Endodermal cell (in vitro differentiated cells): ENCODE measurements around the gene OR7G2. TPM values are rescaled to one million over a fixed set of nuclear protein-coding genes. Genes with fewer than 3 reads are reported as not detected.

Experiments used
- DNase-seq: peaks from one replicate; pipeline ENCODE4 v3.0.0-alpha.2; 2017
- H3K27ac ChIP-seq: 2 replicates; pipeline ENCODE4 v1.5.1; 2013; ENCODE audit warnings: mild to moderate bottlenecking, low read depth, low read length, moderate library complexity
- H3K27me3 ChIP-seq: 2 replicates; pipeline ENCODE4 v1.6.1; 2013; ENCODE audit warnings: mild to moderate bottlenecking, low read length, moderate library complexity; ENCODE audit not compliant: insufficient read depth, control insufficient read depth, poor library complexity, severe bottlenecking
- H3K36me3 ChIP-seq: 2 replicates; pipeline ENCODE4 v1.7.0; 2013; ENCODE audit warnings: mild to moderate bottlenecking, low read length, moderate library complexity; ENCODE audit not compliant: control insufficient read depth, insufficient read depth
- H3K4me1 ChIP-seq: one replicate; pipeline ENCODE4 v1.7.0; 2013; ENCODE audit warnings: low read length; ENCODE audit not compliant: control insufficient read depth, insufficient read depth
- H3K4me3 ChIP-seq: 2 replicates; pipeline ENCODE4 v1.5.1; 2013; ENCODE audit warnings: mild to moderate bottlenecking, low read length, moderate library complexity
- H3K9ac ChIP-seq: 2 replicates; pipeline ENCODE4 v1.6.1; 2013; ENCODE audit warnings: mild to moderate bottlenecking, low read length, moderate library complexity; ENCODE audit not compliant: poor library complexity, severe bottlenecking; ENCODE audit errors: extremely low read depth
- H3K9me3 ChIP-seq: 2 replicates; pipeline ENCODE4 v1.6.1; 2013; ENCODE audit warnings: mild to moderate bottlenecking, low read length, moderate library complexity; ENCODE audit not compliant: control insufficient read depth
- H3K27ac Mint-ChIP-seq: 2 replicates; pipeline ENCODE4 v1.8.0; 2020; ENCODE audit warnings: mixed read lengths
- H3K27me3 Mint-ChIP-seq: 2 replicates; pipeline ENCODE4 v1.8.0; 2021; ENCODE audit warnings: mild to moderate bottlenecking, mixed read lengths; ENCODE audit not compliant: insufficient read depth
- H3K36me3 Mint-ChIP-seq: 2 replicates; pipeline ENCODE4 v1.8.0; 2020; ENCODE audit warnings: low read depth, mixed read lengths
- H3K4me1 Mint-ChIP-seq: 2 replicates; pipeline ENCODE4 v1.8.0; 2020; ENCODE audit warnings: mixed read lengths
- H3K4me3 Mint-ChIP-seq: 2 replicates; pipeline ENCODE4 v1.8.0; 2020; ENCODE audit warnings: mild to moderate bottlenecking, moderate library complexity, mixed read lengths
- H3K9me3 Mint-ChIP-seq: 2 replicates; pipeline ENCODE4 v1.8.0; 2020; ENCODE audit warnings: mild to moderate bottlenecking, mixed read lengths
- WGBS, 2 experiments: methylation state at CpG; one replicate each; pipeline versions ENCODE4 v1.1.5 to v1.1.7; 2013; ENCODE audit warnings: missing lambda C conversion rate in 2 of 2, mixed read lengths in 1 of 2; ENCODE audit not compliant: insufficient coverage in 1 of 2, insufficient read length in 1 of 2; 5-methylcytosine and 5-hydroxymethylcytosine counted together
- total RNA-seq, 2 donors: library from RNA; stranded (reverse); fragmentation: NEBNext Ultra II Directional in 1 of 2; extraction: Animal tissue kit (Norgen Biotek cat#: 25700) in 1 of 2; gene quantifications; 2 replicates in 1 of 2; 3 replicates in 1 of 2; pipeline ENCODE4 v1.2.1, GENCODE V29; 2021
- TF ChIP-seq, protein P1 (sequence below): fragments of 200-600 bp; sonication (generic); conservative IDR thresholded peaks from 2 replicates; pipeline ENCODE4 v1.5.0; 2021; ENCODE audit warnings: antibody characterized with exemption, mild to moderate bottlenecking

The OR7G2 gene
- total RNA-seq, 2 donors from 2014 or later, result not detected

DNA sequence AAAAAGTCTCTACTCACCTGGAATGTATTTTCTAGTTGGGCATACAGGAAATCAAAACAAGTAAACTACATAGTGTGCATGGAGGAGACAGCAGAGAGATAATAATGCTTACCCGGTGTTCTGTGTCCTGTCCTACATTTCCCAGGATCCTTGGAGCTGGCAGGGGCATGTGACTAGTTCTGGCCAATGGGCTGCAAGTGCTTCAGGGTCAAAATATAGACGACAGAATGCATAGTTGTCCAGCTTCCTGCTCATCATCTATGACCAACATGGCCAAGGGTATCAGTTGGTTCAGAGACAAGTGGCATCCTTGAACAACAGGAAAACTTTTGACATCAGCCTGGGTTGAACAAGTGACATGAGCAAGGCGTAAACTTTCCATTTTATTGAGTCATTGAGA lies 41.4 kb upstream of the OR7G2 start:
- peaks cover 74% of the 10 kb centered on the region for H3K36me3 ChIP-seq
- no peaks in the 10 kb centered on the region for H3K4me1 ChIP-seq
- H3K27me3 ChIP-seq, result no peaks in the 10 kb centered on the region
- H3K9me3 ChIP-seq, result peaks cover 94% of the 10 kb centered on the region
- Mint-ChIP-seq H3K4me3 (no peak overlapping the region), H3K4me1 (no peaks in the 10 kb centered on the region), H3K27me3 (no peaks in the 10 kb centered on the region), H3K27ac (no peak overlapping the region), H3K36me3 (peaks cover 93% of the 10 kb centered on the region), H3K9me3 (peaks cover 95% of the 10 kb centered on the region)
- WGBS, 2 experiments, result 92 to 94% methylated on average over 2 to 3 of the region's 3 CpGs
- H3K9ac ChIP-seq, result no peak overlapping the region
- peak overlapping the region; percentile 64 for H3K4me3 ChIP-seq
- H3K27ac ChIP-seq, result no peak overlapping the region
- DNase-seq, result no peak
- TF ChIP-seq, protein P1, sequence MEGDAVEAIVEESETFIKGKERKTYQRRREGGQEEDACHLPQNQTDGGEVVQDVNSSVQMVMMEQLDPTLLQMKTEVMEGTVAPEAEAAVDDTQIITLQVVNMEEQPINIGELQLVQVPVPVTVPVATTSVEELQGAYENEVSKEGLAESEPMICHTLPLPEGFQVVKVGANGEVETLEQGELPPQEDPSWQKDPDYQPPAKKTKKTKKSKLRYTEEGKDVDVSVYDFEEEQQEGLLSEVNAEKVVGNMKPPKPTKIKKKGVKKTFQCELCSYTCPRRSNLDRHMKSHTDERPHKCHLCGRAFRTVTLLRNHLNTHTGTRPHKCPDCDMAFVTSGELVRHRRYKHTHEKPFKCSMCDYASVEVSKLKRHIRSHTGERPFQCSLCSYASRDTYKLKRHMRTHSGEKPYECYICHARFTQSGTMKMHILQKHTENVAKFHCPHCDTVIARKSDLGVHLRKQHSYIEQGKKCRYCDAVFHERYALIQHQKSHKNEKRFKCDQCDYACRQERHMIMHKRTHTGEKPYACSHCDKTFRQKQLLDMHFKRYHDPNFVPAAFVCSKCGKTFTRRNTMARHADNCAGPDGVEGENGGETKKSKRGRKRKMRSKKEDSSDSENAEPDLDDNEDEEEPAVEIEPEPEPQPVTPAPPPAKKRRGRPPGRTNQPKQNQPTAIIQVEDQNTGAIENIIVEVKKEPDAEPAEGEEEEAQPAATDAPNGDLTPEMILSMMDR, result no peak

DNA sequence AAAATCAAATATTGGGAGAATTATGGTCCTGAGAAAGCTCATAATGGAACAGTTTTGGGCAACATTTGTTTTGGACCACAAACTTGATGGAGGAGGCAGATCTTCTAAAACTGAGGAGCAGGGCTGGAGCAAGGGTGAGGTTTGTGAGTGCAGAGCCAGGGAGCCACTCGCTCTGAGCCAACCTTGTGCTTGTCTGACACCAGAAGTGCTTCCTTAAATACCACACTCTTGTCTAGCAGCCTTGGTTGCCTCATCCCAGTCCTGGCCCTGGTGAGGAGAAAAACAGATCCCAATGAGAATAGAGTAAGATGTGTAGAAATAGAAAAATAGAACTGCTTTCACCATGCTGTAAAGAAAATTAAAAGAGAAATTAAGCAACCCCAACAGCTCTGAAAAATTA lies 39.6 kb upstream of the OR7G2 start:
- no peak overlapping the region for H3K27ac Mint-ChIP-seq
- H3K4me3 Mint-ChIP-seq, result no peak overlapping the region
- Histone ChIP-seq H3K36me3 (peaks cover 74% of the 10 kb centered on the region), H3K9me3 (peaks cover 92% of the 10 kb centered on the region), H3K4me3 (no peak overlapping the region), H3K27ac (no peak overlapping the region), H3K27me3 (no peaks in the 10 kb centered on the region), H3K9ac (no peak overlapping the region), H3K4me1 (no peaks in the 10 kb centered on the region)
- peaks cover 3% of the 10 kb centered on the region for H3K4me1 Mint-ChIP-seq
- no peak for DNase-seq
- H3K9me3 Mint-ChIP-seq, result peaks cover 86% of the 10 kb centered on the region
- TF ChIP-seq, protein P1, result no peak
- no peaks in the 10 kb centered on the region for H3K27me3 Mint-ChIP-seq
- WGBS, 2 experiments, result 90% methylated on average over 1 of the region's 1 CpG; no CpG with 5 or more reads in 1 of the 2 experiments
- peaks cover 90% of the 10 kb centered on the region for H3K36me3 Mint-ChIP-seq

GRCh38 chr19:9144920-9145319 lies 37.6 kb upstream of the OR7G2 start:
- peaks cover 3% of the 10 kb centered on the region for H3K4me1 Mint-ChIP-seq
- 97 to 100% methylated on average over 4 to 5 of the region's 5 CpGs for WGBS, 2 experiments
- TF ChIP-seq, protein P1, result no peak
- no peak overlapping the region for H3K9ac ChIP-seq
- H3K9me3 Mint-ChIP-seq, result peaks cover 66% of the 10 kb centered on the region
- peaks cover 67% of the 10 kb centered on the region for H3K36me3 ChIP-seq
- peaks cover 73% of the 10 kb centered on the region for H3K9me3 ChIP-seq
- no peaks in the 10 kb centered on the region for H3K27me3 Mint-ChIP-seq
- H3K27ac Mint-ChIP-seq, result no peak overlapping the region
- no peak overlapping the region for H3K4me3 Mint-ChIP-seq
- no peak for DNase-seq
- no peaks in the 10 kb centered on the region for H3K27me3 ChIP-seq
- H3K36me3 Mint-ChIP-seq, result peaks cover 77% of the 10 kb centered on the region
- no peak overlapping the region for H3K27ac ChIP-seq
- no peaks in the 10 kb centered on the region for H3K4me1 ChIP-seq
- H3K4me3 ChIP-seq, result peak overlapping the region; percentile 60
